ENCODE data around the gene LRP1B. TPM values are rescaled to one million over a fixed set of nuclear protein-coding genes. Genes with fewer than 3 reads are reported as not detected.

Gene LRP1B
- total and polyA plus RNA-seq, 2 of the 8 experiments (the other 6 are each of a cell fraction or from before 2014, with no cell fraction given) = 0.03 TPM; not detected in 1

- H2BK5ac ChIP-seq (ENCODE audit: low read depth, low read length) = no peak overlapping the region
- H3K4ac ChIP-seq (replicated peaks; ENCODE audit: insufficient read length, low read depth, low read length) = no peak overlapping the region
- H3K79me1 ChIP-seq (ENCODE audit: low read depth, low read length) = no peaks in the 10 kb centered on the region
- H3K14ac ChIP-seq (ENCODE audit: insufficient read length) = no peak overlapping the region
- H3K36me3 ChIP-seq (ENCODE audit: control insufficient read depth in 2 of 4, insufficient read depth in 4 of 4, low read length in 3 of 4) = no peaks in the 10 kb centered on the region
- no peak overlapping the region for H2BK120ac ChIP-seq (replicated peaks; ENCODE audit: low read depth, low read length)
- no peak overlapping the region for H4K5ac ChIP-seq (ENCODE audit: insufficient read length, low read depth, low read length)
- H3K79me2 ChIP-seq (ENCODE audit: control insufficient read depth in 1 of 2, insufficient read depth in 2 of 2, low read length in 2 of 2) = no peaks in the 10 kb centered on the region
- H3K4me2 ChIP-seq (ENCODE audit: insufficient read depth in 1 of 2, low read depth in 2 of 2, low read length in 2 of 2) = no peak overlapping the region
- no peak overlapping the region for H4K8ac ChIP-seq (ENCODE audit: extremely low read depth, insufficient read depth, low read length)
- 91% methylated on average over 2 of the region's 2 CpGs; no CpG with 5 or more reads in 1 of the 2 experiments for WGBS, 2 experiments (ENCODE audit: extremely low coverage in 1 of 2, insufficient coverage in 1 of 2, insufficient read length in 1 of 2, insufficient replicate concordance in 2 of 2, low coverage in 1 of 2, low lambda C conversion rate in 2 of 2, missing lambda C conversion rate in 1 of 2)
- no peak overlapping the region for H2AK5ac ChIP-seq (ENCODE audit: low read depth, low read length)
- no peak overlapping the region for H4K91ac ChIP-seq (replicated peaks; ENCODE audit: insufficient read length, low read length)
- H2AFZ ChIP-seq (ENCODE audit: low read length) = peak overlapping the region; percentile 77
- no peak for DNase-seq (ENCODE audit: low read depth in 1 of 2, low spot score in 2 of 2)
- no peak overlapping the region for H3K27ac ChIP-seq (ENCODE audit: low read depth, low read length)
- no peak overlapping the region for H2BK20ac ChIP-seq (ENCODE audit: low read length)
- no peak overlapping the region for H2BK15ac ChIP-seq (ENCODE audit: low read length)
- ChIA-PET CTCF (ENCODE audit: partially characterized antibody) (interaction anchor here (1.1 kb wide), 1 partner anchor 11 kb away, joined by 3 read pairs; no protein-coding TSS in a partner anchor), POLR2A (ENCODE audit: partially characterized antibody) (no interaction called here)
- no peak overlapping the region for H3K4me3 ChIP-seq (ENCODE audit: extremely low read depth in 1 of 4, insufficient read depth in 2 of 4, low read depth in 3 of 4, low read length in 4 of 4)
- no peak overlapping the region for H3K23ac ChIP-seq (ENCODE audit: insufficient read length)
- no peaks in the 10 kb centered on the region for H3K23me2 ChIP-seq (ENCODE audit: low read depth, low read length)
- H3K56ac ChIP-seq (replicated peaks; ENCODE audit: insufficient read length, low read depth, low read length) = no peak overlapping the region
- H4K20me1 ChIP-seq (replicated peaks in 1 of 2; ENCODE audit: control insufficient read depth in 1 of 2, insufficient read depth in 2 of 2, low read length in 2 of 2) = no peaks in the 10 kb centered on the region
- no peak for FAIRE-seq
- H3K18ac ChIP-seq (ENCODE audit: extremely low read depth, low read length) = no peak overlapping the region
- H3K27me3 ChIP-seq (replicated peaks in 1 of 4; ENCODE audit: control insufficient read depth in 3 of 4, extremely low read depth in 1 of 4, insufficient read depth in 3 of 4, low read length in 3 of 4) = no peaks in the 10 kb centered on the region
- H3K9me3 ChIP-seq (ENCODE audit: insufficient read depth in 2 of 2, low read depth in 1 of 2, low read length in 1 of 2) = no peaks in the 10 kb centered on the region
- no peak for TF ChIP-seq SP4 (IDR thresholded peaks at IDR 0.05; ENCODE audit: low read length)
- H3K4me1 ChIP-seq (replicated peaks in 1 of 4; ENCODE audit: control insufficient read depth in 3 of 4, insufficient read depth in 4 of 4, low read length in 3 of 4) = 0 out of 7 replicates have a peak, but pooled peaks cover 0 to 4% (median 1%) of the 10 kb centered on the region in 4 experiments
- H3K9ac ChIP-seq (replicated peaks in 1 of 4; ENCODE audit: extremely low read depth in 1 of 4, low read depth in 3 of 4, low read length in 3 of 4) = no peak overlapping the region
- no peak overlapping the region for H2BK12ac ChIP-seq (ENCODE audit: low read depth, low read length)
Observed at GRCh38 chr2:141900826-141901225, 230.0 kb downstream of the LRP1B start.

All from H1 (cell line).